TTC549 (cell line): ENCODE results near the gene PSMD13.
A peak's percentile ranks its signal among the peaks of the same experiment; 100 is the strongest.

Experiments used
- FAIRE-seq: peaks from 2 replicates; lab custom pipeline; 2012; peaks lifted over from hg19 to GRCh38; lab: Jason Lieb, UNC

Gene PSMD13

GRCh38 chr11:204587-205109, 32.1 kb upstream of the PSMD13 start:
- FAIRE-seq, result no peak

GRCh38 chr11:205221-206001, 31.4 kb upstream of the PSMD13 start:
- FAIRE-seq, result no peak

- no peak for FAIRE-seq
These were observed 30.8 kb upstream of the PSMD13 start for GRCh38 chr11:206002-206384.

GRCh38 chr11:206526-207207, 30.1 kb upstream of the PSMD13 start:
- no peak for FAIRE-seq

GRCh38 chr11:207208-207862, 29.4 kb upstream of the PSMD13 start, which contains the start of the genes BET1L and RIC8A:
Gene BET1L (minus strand): TSS chr11:207399. CDS start chr11:207321, 78 bp downstream.
Gene RIC8A (plus strand): TSS chr11:207708. CDS start chr11:208855, 1,147 bp downstream.
- peak; percentile 93 for FAIRE-seq

GRCh38 chr11:207863-208180, 29.0 kb upstream of the PSMD13 start:
- FAIRE-seq, result no peak

GRCh38 chr11:208181-208916, 28.4 kb upstream of the PSMD13 start:
- FAIRE-seq, result no peak

GRCh38 chr11:208917-209260, 27.9 kb upstream of the PSMD13 start:
- FAIRE-seq, result no peak

GRCh38 chr11:209275-210121, 27.3 kb upstream of the PSMD13 start:
- FAIRE-seq, result no peak

GRCh38 chr11:210122-210802, 26.5 kb upstream of the PSMD13 start:
- FAIRE-seq, result no peak

- no peak for FAIRE-seq
These were observed 26.0 kb upstream of the PSMD13 start for GRCh38 chr11:210803-211180.

GRCh38 chr11:211295-211694, 25.5 kb upstream of the PSMD13 start:
- FAIRE-seq, result no peak

- FAIRE-seq, result no peak
These were observed 25.0 kb upstream of the PSMD13 start for GRCh38 chr11:211741-212140.

GRCh38 chr11:212150-213100, 24.4 kb upstream of the PSMD13 start:
- no peak for FAIRE-seq

GRCh38 chr11:213111-213510, 23.7 kb upstream of the PSMD13 start:
- no peak for FAIRE-seq

- FAIRE-seq, result no peak
These were observed 22.7 kb upstream of the PSMD13 start for GRCh38 chr11:214083-214482.

GRCh38 chr11:215581-216037, 21.2 kb upstream of the PSMD13 start:
- FAIRE-seq, result no peak

GRCh38 chr11:216081-216974, 20.4 kb upstream of the PSMD13 start:
- no peak for FAIRE-seq

- FAIRE-seq, result no peak
These were observed 19.1 kb upstream of the PSMD13 start for GRCh38 chr11:217704-218103.
